ENCODE measurements around the gene NCMAP. TPM values are rescaled to one million over a fixed set of nuclear protein-coding genes. Genes with fewer than 3 reads are reported as not detected.

NCMAP gene
- total RNA-seq, 1 donor from 2014 or later, result 2.1 TPM

DNA sequence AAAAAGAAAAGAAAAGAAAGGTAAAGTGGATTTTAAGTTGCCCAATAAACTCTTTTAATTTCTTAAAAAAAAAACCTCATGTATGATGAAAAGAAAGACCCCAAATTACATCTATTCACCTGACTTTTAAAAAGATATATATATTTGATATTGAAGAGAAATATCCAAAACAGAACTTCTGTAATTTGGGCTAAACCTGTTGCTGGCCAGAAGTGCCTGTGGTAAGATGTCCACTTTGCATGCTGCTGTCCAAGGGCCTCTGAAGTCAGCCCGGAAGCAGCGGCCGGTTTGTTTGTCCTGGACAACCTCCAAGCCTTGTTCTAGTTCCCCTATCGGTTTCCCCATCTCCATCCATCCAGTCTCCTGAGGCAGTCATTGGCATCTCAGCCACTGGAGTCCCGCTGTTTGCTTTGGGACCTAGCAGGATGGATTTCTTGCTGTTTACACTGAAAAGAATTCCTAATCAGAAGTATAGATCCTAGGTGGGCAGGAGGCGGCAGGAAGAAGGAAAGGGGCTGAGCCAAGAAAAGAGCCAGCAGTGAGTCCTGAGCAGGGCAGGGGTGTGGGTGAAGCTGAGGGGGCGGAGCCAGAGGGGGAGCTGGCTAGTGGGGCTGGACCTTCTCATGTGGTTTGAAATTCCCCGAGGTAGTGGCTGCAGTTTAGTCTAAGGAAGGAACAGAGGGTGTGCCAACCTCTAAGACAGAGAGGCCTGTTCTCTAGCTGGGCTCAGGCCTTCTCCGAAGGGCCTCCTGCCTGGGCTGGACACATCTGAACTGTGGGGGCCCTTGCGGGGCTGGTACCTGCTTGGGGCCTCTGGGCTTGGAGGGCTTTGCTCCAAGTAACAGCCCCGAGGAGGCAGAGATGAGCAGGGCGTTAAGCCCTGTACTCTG is 3.3 kb downstream of the NCMAP start:
- H3K4me1 Mint-ChIP-seq (ENCODE audit: unreplicated experiment), result peaks cover 36% of the 10 kb centered on the region
- DNase-seq (ENCODE audit: extremely low spot score, unreplicated experiment), result no peak
- H3K36me3 Mint-ChIP-seq, result peaks cover 4% of the 10 kb centered on the region
- H3K9me3 Mint-ChIP-seq, result no peaks in the 10 kb centered on the region
- peaks cover 35% of the 10 kb centered on the region for H3K27me3 Mint-ChIP-seq
- peak overlapping the region; percentile 17 for H3K4me3 Mint-ChIP-seq
- TF ChIP-seq, protein P1, sequence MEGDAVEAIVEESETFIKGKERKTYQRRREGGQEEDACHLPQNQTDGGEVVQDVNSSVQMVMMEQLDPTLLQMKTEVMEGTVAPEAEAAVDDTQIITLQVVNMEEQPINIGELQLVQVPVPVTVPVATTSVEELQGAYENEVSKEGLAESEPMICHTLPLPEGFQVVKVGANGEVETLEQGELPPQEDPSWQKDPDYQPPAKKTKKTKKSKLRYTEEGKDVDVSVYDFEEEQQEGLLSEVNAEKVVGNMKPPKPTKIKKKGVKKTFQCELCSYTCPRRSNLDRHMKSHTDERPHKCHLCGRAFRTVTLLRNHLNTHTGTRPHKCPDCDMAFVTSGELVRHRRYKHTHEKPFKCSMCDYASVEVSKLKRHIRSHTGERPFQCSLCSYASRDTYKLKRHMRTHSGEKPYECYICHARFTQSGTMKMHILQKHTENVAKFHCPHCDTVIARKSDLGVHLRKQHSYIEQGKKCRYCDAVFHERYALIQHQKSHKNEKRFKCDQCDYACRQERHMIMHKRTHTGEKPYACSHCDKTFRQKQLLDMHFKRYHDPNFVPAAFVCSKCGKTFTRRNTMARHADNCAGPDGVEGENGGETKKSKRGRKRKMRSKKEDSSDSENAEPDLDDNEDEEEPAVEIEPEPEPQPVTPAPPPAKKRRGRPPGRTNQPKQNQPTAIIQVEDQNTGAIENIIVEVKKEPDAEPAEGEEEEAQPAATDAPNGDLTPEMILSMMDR (conservative IDR thresholded peaks at IDR 0.05), result no peak
- H3K27ac Mint-ChIP-seq, result no peak overlapping the region

DNA sequence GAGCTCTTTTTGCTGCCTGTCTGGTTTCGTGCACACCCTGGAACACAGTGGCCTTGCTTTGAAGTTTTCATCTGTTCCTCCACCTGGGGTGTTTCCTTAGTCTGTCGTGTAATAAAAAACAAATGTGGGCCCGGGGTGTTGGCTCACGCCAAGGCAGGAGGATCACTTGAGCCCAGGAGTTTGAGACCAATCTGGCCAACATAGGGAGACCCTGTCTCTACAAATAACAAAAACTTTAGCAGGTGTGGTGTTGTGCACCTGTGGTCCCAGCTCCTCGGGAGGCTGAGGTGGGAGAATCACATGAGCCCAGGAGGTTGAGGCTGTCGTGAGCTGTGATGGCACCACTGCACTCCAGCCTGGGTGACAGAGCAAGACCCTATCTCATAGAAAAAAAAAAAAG is 4.5 kb downstream of the NCMAP start:
- DNase-seq (ENCODE audit: extremely low spot score, unreplicated experiment), result no peak
- Mint-ChIP-seq H3K9me3 (no peaks in the 10 kb centered on the region), H3K27me3 (peaks cover 24% of the 10 kb centered on the region), H3K27ac (no peak overlapping the region), H3K36me3 (peaks cover 4% of the 10 kb centered on the region), H3K4me1 (ENCODE audit: unreplicated experiment) (peaks cover 39% of the 10 kb centered on the region), H3K4me3 (no peak overlapping the region)
- TF ChIP-seq, protein P1 (conservative IDR thresholded peaks at IDR 0.05), result no peak

DNA sequence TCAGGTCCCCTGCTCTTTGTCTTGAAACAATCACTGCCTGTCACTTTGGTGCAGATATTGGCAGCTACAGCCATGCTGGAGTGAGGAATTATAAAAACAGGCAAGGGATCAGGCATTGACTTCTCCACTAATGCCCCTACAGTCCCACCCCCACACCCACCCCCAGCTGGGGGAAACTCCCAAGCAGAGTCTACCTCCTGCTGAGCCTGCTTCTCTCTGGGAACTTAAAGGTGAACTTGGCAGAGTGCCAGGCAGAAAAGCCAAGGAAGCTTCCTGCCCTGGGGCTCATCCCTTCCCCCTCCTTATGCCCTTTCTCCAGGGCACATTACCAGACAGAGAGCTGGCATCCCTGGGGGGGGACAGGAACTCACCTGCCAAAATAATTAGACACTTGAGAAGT is 6.7 kb downstream of the NCMAP start:
- Mint-ChIP-seq H3K27me3 (peaks cover 7% of the 10 kb centered on the region), H3K36me3 (no peaks in the 10 kb centered on the region), H3K4me3 (no peak overlapping the region), H3K27ac (no peak overlapping the region), H3K4me1 (ENCODE audit: unreplicated experiment) (peaks cover 38% of the 10 kb centered on the region), H3K9me3 (no peaks in the 10 kb centered on the region)
- TF ChIP-seq, protein P1 (conservative IDR thresholded peaks at IDR 0.05), result no peak
- DNase-seq (ENCODE audit: extremely low spot score, unreplicated experiment), result no peak

DNA sequence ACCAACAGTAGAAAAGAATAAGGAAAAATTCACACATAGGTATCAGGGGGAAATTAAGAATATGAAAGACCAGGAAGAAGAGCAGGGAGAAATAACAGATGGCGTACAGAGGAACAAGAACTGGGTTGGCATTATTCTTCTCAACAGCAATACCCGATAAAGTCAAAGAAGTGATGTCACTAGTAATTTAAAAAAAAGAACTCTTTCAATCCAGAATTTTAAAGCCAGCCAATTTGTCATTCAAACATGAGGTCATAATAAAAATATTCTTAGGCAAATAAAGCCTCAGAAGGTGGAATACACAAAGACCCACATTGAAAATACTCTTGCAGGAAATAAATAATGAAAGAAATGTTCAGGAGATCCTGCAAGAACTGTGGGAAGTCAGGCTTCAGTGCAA is 8.8 kb downstream of the NCMAP start:
- H3K36me3 Mint-ChIP-seq, result no peaks in the 10 kb centered on the region
- no peak overlapping the region for H3K27ac Mint-ChIP-seq
- no peak for DNase-seq (ENCODE audit: extremely low spot score, unreplicated experiment)
- no peaks in the 10 kb centered on the region for H3K9me3 Mint-ChIP-seq
- peaks cover 41% of the 10 kb centered on the region for H3K4me1 Mint-ChIP-seq (ENCODE audit: unreplicated experiment)
- no peak overlapping the region for H3K4me3 Mint-ChIP-seq
- H3K27me3 Mint-ChIP-seq, result no peaks in the 10 kb centered on the region
- TF ChIP-seq, protein P1 (conservative IDR thresholded peaks at IDR 0.05), result no peak

DNA sequence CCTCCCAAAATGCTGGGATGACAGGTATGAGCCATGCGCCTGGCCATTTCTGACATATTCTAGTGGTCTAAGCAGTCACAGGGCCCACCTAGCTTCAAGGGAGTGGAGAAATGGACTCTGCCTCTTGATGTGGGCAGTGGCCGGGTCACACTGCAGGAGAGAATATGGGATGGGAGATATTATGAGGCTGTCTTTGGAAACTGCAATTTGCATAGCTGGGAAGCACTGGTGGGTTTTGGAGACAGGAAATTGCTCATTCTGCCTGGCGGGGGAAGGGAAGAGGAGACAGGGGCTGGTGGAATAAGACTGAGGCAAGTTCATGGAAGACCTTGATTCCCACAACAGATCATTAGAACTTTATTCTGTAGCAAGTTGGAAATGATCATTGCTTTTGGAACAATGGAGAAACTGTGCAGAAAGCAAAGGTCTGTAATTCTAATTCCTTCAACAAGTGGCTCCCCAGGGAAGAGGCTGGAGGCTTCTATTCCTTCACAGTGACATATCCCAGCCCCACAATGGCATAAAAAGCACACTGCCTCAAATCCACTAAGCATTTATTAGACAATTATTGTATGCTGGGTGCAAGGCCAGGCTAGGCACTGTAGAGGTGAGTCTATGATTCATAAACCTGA is 10.5 kb downstream of the NCMAP start:
- no peaks in the 10 kb centered on the region for H3K36me3 Mint-ChIP-seq
- no peak for DNase-seq (ENCODE audit: extremely low spot score, unreplicated experiment)
- no peaks in the 10 kb centered on the region for H3K27me3 Mint-ChIP-seq
- no peak overlapping the region for H3K27ac Mint-ChIP-seq
- no peaks in the 10 kb centered on the region for H3K9me3 Mint-ChIP-seq
- TF ChIP-seq, protein P1 (conservative IDR thresholded peaks at IDR 0.05), result no peak
- H3K4me3 Mint-ChIP-seq, result no peak overlapping the region
- peaks cover 36% of the 10 kb centered on the region for H3K4me1 Mint-ChIP-seq (ENCODE audit: unreplicated experiment)

All from type B pancreatic cell (in vitro differentiated cells).